ENCODE results near the gene SCN4B.
"Not testable (repeated sequence)": the region's sequence is repeated elsewhere in the genome, so short reads cannot be mapped to it uniquely, and the experiment has no call there.

SCN4B gene, protein sequence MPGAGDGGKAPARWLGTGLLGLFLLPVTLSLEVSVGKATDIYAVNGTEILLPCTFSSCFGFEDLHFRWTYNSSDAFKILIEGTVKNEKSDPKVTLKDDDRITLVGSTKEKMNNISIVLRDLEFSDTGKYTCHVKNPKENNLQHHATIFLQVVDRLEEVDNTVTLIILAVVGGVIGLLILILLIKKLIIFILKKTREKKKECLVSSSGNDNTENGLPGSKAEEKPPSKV

DNA sequence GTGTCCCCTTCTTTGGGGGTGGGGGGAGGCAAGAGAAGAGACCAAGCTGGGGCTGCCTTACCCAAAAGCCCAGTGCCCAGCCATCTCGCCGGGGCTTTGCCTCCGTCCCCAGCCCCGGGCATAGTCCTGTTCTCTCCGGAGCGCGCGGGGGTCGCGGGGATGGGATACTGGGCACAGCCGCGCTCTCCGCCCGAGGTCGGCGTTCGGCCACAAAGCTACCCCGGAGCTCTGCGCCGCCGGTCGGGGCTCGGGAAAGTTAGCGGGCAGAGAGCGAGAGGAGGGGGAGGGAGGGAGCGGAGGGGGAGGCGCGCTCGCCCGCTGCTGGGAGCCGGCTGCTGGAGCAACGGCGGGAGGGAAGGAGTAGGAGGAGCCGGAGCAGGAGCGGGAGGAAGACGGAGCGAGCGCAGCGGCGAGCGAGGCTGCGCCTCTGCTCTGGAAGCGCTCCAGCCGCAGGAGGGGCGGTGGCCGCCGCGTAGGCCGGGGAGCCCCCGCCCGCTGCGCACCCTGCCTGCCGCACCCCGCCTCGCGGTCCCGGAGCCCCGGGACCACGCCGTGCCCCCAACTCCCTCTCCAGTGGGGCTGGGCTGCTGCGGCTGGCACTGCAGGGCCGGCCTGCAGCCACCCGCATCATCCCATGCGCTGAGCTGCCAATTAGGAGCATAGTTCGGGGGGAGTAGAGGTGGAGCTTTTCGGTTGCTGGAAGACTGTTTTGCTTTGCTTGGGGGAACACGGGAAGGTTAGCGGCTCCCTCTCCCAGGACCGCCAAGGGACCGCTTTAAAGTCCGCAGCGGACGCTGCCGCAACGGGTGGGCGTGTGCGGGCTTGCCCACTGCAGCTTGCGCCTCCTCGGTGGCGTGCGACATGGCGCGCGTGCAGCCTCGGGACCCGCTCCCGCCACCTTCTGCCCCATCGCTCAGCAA lies at the start of gene SCN4B:
Gene SCN4B, minus strand, starts transcription at position 272 of the 920 bp plus-strand sequence. Its CDS starts 150 bp downstream, at position 122.
- Histone ChIP-seq H3K9me3 (ENCODE audit: low read length) (no peaks in the 10 kb centered on the region), H3K4me1 (ENCODE audit: insufficient read depth, low read length) (peaks cover 11% of the 10 kb centered on the region), H3K4me3 (ENCODE audit: low read length) (peak within 1 kb of the TSS; percentile 55), H3K36me3 (ENCODE audit: insufficient read depth, low read length) (no peaks in the 10 kb centered on the region), H2AFZ (ENCODE audit: low read depth, low read length) (peak within 1 kb of the TSS; percentile 97), H3K27me3 (ENCODE audit: insufficient read depth, low read length) (peaks cover 96% of the 10 kb centered on the region)

GRCh38 chr11:118201966-118202365 lies 49.3 kb upstream of the SCN4B start:
- Histone ChIP-seq H3K9me3 (ENCODE audit: low read length) (no peaks in the 10 kb centered on the region), H3K36me3 (ENCODE audit: insufficient read depth, low read length) (no peaks in the 10 kb centered on the region), H3K27me3 (ENCODE audit: insufficient read depth, low read length) (peaks cover 29% of the 10 kb centered on the region), H2AFZ (ENCODE audit: low read depth, low read length) (no peak overlapping the region), H3K4me1 (ENCODE audit: insufficient read depth, low read length) (no peaks in the 10 kb centered on the region), H3K4me3 (ENCODE audit: low read length) (no peak overlapping the region)

DNA sequence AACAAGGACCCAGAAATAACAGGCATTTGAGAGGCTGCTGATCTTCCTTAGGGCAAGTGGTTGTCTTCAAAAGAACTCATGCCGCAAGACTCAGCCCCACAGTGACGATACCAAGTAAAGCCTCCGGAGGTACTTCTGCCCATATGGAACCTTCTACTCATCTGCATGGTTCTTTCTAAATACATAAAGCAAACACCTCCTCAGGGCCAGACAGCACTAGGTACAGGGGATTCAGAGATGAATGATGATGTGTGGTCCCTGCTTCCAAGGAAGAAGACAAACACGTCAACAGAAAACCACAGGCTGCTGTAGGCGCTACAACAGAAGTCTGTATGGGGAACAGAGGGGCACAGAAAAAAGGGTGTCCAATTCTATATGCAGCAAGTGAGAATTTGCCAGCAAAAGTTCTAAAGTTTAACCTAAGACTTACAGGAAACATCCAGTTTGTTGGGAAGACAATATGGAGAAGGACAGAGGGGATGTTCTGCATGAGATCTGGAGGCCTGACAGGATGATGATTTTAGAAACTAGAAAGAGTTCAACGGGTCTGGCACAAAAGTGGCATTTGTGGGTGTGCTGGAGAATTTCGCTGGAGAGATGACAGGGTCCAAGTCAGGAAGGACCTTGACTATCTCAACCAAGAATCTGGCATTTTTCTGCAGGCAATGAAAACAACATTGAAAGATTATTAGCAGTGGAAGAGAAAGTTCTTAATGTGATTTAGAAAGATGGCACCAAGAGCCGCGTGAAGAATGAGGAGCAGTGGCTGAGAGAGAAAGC lies 48.5 kb upstream of the SCN4B start:
- no peaks in the 10 kb centered on the region for H3K4me1 ChIP-seq (ENCODE audit: insufficient read depth, low read length)
- H3K36me3 ChIP-seq (ENCODE audit: insufficient read depth, low read length) = no peaks in the 10 kb centered on the region
- H3K27me3 ChIP-seq (ENCODE audit: insufficient read depth, low read length) = peaks cover 25% of the 10 kb centered on the region

DNA sequence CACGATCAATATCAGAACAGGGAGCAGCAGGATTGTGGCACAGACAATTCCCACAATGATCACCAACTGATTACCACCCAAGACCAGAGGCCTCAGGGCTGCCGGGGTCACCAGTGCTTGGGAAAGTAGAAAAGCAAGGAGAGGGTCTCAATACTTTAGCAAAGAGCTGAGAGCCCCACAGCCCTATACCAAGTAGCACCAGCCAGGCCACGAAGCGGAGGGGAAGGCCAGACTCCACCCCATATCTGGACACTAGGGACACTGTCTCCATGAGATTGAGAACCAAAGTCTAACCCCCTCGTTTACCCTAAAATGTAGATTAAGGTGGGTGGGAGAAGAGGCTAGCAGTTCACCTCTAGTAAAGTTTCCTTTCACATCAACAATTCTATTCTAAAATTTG lies 47.9 kb upstream of the SCN4B start:
- Histone ChIP-seq H3K4me3 (ENCODE audit: low read length) (no peak overlapping the region), H3K36me3 (ENCODE audit: insufficient read depth, low read length) (no peaks in the 10 kb centered on the region), H3K27me3 (ENCODE audit: insufficient read depth, low read length) (peaks cover 21% of the 10 kb centered on the region), H2AFZ (ENCODE audit: low read depth, low read length) (no peak overlapping the region), H3K4me1 (ENCODE audit: insufficient read depth, low read length) (no peaks in the 10 kb centered on the region), H3K9me3 (ENCODE audit: low read length) (no peaks in the 10 kb centered on the region)

More for the DNA sequence above, 48.5 kb upstream of the SCN4B start:
- H3K9me3 ChIP-seq (ENCODE audit: low read length) = no peaks in the 10 kb centered on the region
- no peak overlapping the region for H2AFZ ChIP-seq (ENCODE audit: low read depth, low read length)
- H3K4me3 ChIP-seq (ENCODE audit: low read length) = no peak overlapping the region

- Histone ChIP-seq H3K9me3 (ENCODE audit: low read length) (no peaks in the 10 kb centered on the region), H3K36me3 (ENCODE audit: insufficient read depth, low read length) (no peaks in the 10 kb centered on the region), H3K27me3 (ENCODE audit: insufficient read depth, low read length) (peaks cover 18% of the 10 kb centered on the region), H2AFZ (ENCODE audit: low read depth, low read length) (no peak overlapping the region), H3K4me3 (ENCODE audit: low read length) (no peak overlapping the region), H3K4me1 (ENCODE audit: insufficient read depth, low read length) (no peaks in the 10 kb centered on the region)
Observed at GRCh38 chr11:118199135-118199534, 46.5 kb upstream of the SCN4B start.

- Histone ChIP-seq H3K4me3 (ENCODE audit: low read length) (no peak overlapping the region), H2AFZ (ENCODE audit: low read depth, low read length) (no peak overlapping the region), H3K9me3 (ENCODE audit: low read length) (no peaks in the 10 kb centered on the region), H3K27me3 (ENCODE audit: insufficient read depth, low read length) (peaks cover 15% of the 10 kb centered on the region), H3K36me3 (ENCODE audit: insufficient read depth, low read length) (no peaks in the 10 kb centered on the region), H3K4me1 (ENCODE audit: insufficient read depth, low read length) (no peaks in the 10 kb centered on the region)
Observed at GRCh38 chr11:118198370-118198769, 45.7 kb upstream of the SCN4B start.

DNA sequence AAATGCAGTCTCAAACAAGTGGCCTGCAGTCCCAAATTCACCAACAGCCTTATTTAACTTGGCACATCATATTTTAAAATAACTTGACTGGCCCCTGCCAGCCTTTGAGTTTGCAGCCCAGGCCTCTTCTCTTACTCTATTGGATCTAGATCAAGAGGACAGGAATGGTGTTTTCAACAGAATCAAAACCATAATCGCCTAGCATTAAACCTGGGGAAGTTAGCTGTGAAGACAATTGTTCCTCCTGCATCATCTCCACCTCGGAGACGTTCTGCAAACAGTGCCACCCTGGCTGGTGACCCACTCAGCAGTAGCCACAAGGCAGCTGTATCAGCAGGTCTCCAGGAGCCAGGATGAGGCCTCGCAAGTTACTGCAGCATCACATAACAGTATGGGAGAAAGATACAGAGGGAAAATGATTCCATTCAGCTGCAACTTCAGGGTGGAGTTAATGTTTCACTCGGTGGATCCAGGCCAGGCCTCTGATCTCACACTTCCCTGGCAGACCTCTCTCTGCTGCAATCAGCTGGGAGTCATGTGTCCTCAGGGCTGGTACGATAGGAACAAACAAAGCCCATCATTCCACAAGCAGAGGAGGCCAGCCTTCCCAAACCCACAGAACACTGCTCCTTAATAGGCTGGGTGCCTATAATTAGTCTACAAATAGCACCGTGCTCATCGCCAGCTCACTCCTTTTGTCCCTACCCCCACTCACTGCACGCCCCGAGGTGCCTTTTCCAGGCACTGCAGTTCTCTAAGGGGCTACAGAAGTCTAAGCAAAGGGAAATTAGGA lies 42.4 kb upstream of the SCN4B start:
- Histone ChIP-seq H3K36me3 (ENCODE audit: insufficient read depth, low read length) (no peaks in the 10 kb centered on the region), H3K4me1 (ENCODE audit: insufficient read depth, low read length) (no peaks in the 10 kb centered on the region), H2AFZ (ENCODE audit: low read depth, low read length) (no peak overlapping the region), H3K27me3 (ENCODE audit: insufficient read depth, low read length) (no peaks in the 10 kb centered on the region), H3K4me3 (ENCODE audit: low read length) (no peak overlapping the region), H3K9me3 (ENCODE audit: low read length) (no peaks in the 10 kb centered on the region)

- Histone ChIP-seq H3K36me3 (ENCODE audit: insufficient read depth, low read length) (no peaks in the 10 kb centered on the region), H2AFZ (ENCODE audit: low read depth, low read length) (no peak overlapping the region), H3K27me3 (ENCODE audit: insufficient read depth, low read length) (no peaks in the 10 kb centered on the region), H3K9me3 (ENCODE audit: low read length) (no peaks in the 10 kb centered on the region), H3K4me3 (ENCODE audit: low read length) (no peak overlapping the region), H3K4me1 (ENCODE audit: insufficient read depth, low read length) (no peaks in the 10 kb centered on the region)
Observed at GRCh38 chr11:118193910-118194566, 41.4 kb upstream of the SCN4B start.

- not testable (repeated sequence) for H3K27me3 ChIP-seq (ENCODE audit: insufficient read depth, low read length); H2AFZ ChIP-seq (ENCODE audit: low read depth, low read length); H3K36me3 ChIP-seq (ENCODE audit: insufficient read depth, low read length); H3K9me3 ChIP-seq (ENCODE audit: low read length); H3K4me3 ChIP-seq (ENCODE audit: low read length); H3K4me1 ChIP-seq (ENCODE audit: insufficient read depth, low read length)
Observed at GRCh38 chr11:118192817-118193216, 40.2 kb upstream of the SCN4B start.

GRCh38 chr11:118190942-118191506 lies 38.4 kb upstream of the SCN4B start:
- H3K4me3 ChIP-seq (ENCODE audit: low read length); H3K27me3 ChIP-seq (ENCODE audit: insufficient read depth, low read length); H2AFZ ChIP-seq (ENCODE audit: low read depth, low read length); H3K4me1 ChIP-seq (ENCODE audit: insufficient read depth, low read length); H3K36me3 ChIP-seq (ENCODE audit: insufficient read depth, low read length); H3K9me3 ChIP-seq (ENCODE audit: low read length): not testable (repeated sequence)

- Histone ChIP-seq H3K4me1 (ENCODE audit: insufficient read depth, low read length) (no peaks in the 10 kb centered on the region), H3K27me3 (ENCODE audit: insufficient read depth, low read length) (peaks cover 13% of the 10 kb centered on the region), H3K4me3 (ENCODE audit: low read length) (no peak overlapping the region), H2AFZ (ENCODE audit: low read depth, low read length) (no peak overlapping the region), H3K9me3 (ENCODE audit: low read length) (no peaks in the 10 kb centered on the region), H3K36me3 (ENCODE audit: insufficient read depth, low read length) (no peaks in the 10 kb centered on the region)
Observed at GRCh38 chr11:118186346-118187107, 33.9 kb upstream of the SCN4B start.

Measured in neuron (in vitro differentiated cells).